ENCODE measurements around the gene PSG1.
"Not testable (repeated sequence)": the region's sequence is repeated elsewhere in the genome, so short reads cannot be mapped to it uniquely, and the experiment has no call there.

PSG1 gene

DNA sequence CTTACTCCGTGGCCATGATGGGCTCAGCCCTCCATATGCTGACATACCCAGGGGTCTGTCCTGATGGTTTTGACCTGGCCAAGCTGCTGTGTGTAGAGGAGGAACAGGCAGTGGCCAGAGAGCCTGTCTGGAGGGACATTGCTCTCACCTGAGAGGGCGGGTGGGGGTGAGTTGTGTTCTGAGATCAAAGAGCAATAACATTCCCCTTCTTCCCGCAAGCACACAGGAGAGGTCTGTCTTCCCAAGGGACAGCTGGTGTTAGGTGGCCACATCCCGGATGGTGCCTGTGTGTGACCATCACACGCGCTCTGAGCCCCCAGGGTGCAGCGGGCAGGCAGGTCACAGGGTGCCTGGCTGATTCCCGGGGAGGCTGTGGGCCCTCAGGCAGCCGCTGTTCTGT, 1.1 kb upstream of the PSG1 start:
- DNase-seq: not testable (repeated sequence)

DNA sequence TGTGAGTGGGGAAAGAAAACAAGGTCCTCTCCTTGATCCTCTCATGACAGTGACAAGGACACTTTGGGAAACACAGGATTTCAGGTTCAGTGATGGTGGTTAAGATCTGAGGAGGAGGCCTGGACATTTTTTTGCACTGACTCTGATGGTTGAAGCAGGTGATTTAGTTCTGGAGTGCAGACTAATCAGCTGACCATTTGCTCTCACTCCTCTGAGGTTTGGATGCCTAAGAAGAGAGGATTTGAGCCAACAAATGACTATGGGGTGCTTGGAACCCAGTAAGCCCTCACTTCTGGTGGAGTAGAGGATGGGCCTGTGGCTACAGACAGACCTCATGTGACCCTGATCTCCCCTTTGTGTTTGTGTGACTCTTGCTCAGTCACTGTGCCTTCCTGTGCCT, 2.9 kb downstream of the PSG1 start:
- DNase-seq: not testable (repeated sequence)

DNA sequence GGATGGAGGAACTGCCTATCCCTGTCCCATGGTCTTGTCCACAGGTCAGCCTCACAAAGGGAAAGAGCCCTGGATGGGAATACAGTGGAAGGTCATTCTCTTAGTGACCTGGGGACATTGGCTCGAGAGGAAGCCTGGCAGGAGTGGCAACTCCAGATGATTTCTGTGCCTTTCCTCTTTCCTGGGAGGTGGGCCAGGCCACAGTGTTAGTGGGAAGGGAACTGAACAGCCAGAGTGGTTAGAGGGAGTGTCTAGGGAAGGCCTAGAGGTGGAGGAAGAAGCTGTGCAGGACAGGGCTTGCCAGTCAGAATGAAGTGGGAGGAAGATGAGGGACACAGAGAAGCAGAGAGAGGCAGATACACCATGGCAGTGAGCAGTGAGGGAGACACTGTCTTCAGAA, 3.6 kb downstream of the PSG1 start:
- not testable (repeated sequence) for DNase-seq

DNA sequence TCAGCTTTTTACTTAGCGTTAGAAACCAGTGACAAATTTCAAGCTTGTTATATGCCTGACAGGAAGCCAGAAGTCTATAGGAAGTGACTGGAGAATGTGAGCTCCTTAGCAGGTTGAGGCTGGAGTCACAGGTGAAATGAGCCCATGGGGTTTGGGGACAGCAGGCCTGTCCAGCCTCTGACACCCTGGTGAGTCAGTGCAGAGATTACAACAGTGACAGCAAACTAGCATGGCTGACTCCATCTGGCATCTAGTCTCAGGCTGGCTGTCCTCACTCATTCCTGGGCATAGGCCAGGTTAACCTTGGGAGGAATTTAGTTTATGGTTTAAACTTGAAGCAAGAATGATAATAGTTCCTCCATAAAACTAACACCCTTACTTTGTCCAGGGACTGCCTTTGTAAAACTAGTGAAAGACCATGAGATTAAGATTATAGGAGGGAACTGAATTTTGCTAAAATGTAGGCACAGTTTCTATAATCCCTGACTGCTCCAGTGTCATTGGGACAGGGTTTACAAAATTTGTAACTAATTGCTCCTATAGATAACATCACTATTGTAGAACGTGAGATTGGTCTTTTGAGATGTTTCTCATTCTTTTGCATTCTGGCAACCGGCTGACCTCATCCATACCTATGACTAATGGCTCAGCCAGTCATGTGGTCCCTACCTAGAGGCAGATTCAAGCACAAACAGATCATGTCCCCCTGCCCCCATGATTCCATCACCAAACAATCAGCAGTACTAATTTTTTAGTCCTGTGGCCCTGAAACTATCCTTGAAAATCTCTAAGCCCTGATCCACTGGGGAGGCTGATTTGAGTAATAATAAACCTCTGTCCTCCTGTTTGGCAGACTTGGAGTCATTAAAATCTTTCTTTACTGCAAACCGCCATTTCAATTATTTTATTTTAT, 4.4 kb downstream of the PSG1 start:
- DNase-seq: not testable (repeated sequence)

DNA sequence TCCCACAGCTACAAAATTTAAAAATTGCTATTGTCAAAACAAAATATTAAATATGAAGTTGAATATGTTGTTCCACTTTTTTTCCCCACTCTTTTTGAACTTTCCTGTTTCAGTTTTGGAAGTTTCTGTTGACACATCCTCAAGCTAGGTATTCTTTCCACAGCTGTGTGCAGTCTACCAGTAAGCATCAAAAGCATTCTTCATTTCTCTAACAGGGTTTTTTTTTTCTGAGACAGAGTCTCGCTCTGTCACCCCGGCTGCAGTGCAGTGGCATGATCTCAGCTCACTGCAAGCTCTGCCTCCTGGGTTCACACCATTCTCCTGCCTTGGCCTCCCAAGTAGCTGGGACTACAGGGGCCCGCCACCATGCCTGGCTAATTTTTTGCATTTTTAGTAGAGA, 5.4 kb downstream of the PSG1 start:
- DNase-seq: not testable (repeated sequence)

DNA sequence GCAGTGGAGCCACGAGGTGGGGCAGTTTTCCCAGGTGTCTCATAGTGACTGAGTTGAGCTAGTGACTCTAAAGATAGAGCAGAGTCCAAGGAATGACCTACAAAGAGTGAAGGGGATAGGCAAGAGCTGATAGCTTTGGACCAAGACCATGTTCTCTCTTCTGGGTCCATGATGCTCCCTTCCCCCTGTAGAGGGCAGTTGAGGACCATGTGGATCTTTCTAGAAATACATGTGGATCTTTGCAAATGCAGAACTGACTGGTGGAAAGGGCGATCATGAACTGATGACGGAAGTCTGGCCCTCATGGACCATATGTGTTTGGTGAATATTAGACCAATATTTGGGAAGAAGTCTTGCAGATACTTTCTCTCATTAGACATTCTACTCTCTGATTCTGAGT, 6.9 kb downstream of the PSG1 start:
- no peak for DNase-seq

DNA sequence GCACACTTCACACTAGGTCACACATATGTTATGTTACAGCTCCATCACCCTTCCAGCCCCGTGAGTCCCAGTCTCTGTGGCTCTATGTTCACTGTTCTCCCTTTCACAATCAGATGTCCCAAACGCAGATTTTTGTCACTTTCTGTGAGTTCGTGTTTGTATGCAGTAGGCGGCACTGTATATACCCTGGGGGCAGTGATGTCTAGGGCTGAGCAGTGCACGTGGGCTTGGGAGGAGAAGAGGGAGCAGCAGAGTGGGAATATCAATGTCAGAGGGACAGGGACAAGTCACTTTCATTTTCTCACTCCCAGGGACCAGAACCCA, 22.0 kb downstream of the PSG1 start:
- no peak for DNase-seq

DNA sequence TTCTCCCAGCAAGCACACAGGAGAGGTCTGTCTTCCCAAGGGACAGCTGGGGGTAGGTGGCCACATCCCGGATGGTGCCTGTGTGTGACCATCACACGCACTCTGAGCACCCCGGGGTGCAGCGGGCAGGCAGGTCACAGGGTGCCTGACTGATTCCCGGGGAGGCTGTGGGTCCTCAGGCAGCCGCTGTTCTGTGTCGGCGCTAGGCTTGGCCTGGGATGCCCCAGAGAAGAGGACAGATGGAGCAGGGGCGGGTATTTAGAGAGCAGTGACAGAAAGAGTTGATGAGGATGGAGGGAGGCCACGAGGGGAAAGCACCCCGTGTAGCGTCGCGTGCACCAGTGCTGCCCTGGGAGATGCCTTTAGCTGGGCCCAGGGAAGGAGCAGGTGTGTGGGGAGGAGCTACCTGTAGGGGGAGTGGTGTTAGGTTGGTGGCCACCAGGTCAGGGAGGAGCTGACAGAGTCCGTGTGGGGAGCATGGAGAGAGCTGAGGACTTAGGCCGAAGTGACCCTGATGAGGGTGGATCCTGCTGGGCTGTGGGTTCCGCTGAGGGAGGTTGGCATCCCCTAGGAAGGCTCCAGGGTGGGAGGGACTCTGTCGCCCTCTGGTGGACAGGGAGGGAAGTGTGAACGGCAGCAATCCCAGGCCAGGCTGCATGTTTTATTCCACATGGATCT, 22.5 kb downstream of the PSG1 start:
- not testable (repeated sequence) for DNase-seq

DNA sequence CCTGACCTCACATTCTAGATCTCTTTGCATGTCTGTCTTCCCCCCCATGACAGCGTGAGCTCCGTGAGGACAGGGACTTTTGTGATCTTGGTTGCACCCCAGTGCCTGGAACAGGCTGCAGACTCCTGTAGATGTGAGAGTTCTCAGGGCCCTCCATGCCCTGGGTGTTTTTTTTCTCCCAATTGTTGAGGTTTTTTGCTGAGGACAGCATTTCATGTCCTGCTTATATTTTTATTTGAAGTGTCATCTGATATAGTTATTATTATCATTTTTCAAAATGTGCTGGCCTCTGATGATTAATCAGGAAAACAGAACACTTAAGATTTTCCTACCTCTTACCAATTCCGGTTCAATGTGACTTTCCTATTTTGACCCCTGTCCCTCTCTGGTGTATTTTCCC, 24.8 kb downstream of the PSG1 start:
- not testable (repeated sequence) for DNase-seq

DNA sequence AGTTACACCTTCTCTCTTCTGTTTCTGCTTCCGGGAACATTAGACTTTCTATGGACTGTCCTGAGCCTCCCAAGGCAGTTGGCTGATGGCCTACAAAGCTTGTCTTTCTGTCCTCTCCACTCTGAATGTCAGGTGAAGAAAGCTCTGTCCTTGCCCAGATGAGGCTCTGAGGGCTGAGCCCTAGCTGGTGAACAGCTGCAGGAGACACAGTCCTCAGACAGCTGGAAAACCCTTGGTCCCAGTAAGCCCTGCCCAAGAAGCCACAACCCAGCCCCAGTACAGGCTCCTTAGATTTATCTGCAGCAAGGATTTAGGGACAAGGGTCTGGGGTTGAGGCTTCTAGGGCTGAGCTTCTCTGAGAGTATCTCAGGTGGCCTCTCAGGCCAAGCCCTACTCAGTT, 26.3 kb downstream of the PSG1 start:
- DNase-seq: not testable (repeated sequence)

DNA sequence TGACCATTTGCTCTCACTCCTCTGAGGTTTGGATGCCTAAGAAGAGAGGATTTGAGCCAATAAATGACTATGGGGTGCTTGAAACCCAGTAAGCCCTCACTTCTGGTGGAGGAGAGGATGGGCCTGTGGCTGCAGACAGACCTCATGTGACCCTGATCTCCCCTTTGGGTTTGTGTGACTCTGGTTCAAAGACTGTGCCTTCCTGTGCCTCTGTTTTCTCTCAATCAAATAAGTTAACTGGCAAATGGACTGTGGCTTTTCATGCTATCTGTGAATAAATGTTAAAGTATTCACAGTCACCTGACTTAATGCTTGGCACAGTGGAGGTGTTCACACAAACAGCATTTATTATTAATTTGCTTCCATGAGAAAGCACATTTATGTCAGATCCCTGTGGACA, 26.7 kb downstream of the PSG1 start:
- DNase-seq: not testable (repeated sequence)

DNA sequence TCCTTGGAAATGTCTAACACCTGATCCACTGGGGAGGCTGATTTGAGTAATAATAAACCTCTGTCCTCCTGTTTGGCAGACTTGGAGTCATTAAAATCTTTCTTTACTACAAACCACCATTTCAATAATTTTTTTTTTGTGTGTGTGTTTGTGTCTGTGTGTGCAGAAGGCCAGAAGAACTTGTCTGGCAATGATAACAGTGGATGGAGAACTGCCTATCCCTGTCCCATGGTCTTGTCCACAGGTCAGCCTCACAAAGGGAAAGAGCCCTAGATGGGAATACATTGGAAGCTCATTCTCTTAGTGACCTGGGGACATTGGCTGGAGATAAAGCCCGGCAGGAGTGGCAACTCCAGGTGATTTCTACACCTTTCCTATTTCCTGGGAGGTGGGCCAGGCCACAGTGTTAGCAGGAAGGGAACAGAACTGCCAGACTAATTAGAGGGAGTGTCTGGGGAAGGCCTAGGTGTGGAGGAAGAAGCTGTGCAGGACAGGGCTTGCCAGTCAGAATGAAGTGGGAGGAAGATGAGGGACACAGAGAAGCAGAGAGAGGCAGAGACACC, 27.7 kb downstream of the PSG1 start:
- DNase-seq: not testable (repeated sequence)

DNA sequence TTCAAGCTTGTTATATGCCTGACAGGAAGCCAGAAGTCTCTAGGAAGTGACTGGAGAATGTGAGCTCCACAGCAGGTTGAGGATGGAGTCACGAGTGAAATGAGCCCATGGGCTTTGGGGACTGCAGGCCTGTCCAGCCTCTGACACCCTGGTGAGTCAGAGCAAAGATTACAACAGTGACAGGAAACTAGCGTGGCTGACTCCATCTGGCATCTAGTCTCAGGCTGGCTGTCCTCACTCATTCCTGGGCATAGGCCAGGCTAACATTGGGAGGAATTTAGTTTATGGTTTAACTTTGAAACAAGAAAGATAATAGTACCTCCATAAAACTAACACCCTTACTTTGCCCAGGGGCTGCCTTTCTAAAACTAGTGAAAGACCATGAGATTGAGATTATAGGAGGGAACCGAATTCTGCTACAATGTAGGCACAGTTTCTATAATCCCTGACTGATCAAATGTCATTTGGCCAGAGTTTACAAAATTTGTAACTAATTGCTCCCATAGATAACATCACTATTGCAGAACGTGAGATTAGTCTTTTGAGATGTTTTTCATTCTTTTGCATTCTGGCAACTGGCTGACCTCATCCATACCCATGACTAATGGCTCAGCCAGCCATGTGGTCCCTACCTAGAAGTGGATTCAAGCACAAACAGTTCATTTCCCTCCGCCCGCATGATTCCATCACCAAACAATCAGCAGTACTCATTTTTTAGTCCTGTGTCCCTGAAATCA, 28.4 kb downstream of the PSG1 start:
- no peak for DNase-seq

DNA sequence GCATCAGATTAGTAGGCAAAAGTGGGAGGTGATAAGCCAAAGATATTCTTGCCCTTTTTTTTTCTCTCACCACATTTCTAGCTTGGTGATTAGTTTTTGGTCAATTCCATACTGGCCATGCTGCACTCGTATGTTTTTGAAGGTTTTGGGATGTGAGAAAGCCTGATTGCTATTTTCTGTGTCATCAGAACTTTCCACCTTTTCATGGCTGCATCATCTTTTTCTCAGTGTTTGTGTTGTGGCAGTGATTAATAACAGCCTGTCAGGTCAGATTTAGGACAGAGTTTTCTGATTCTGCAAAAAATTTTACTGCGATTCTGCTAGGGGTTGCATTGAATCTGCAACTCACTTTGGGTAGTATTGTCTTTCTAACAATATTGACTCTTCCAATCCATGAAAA, 32.9 kb downstream of the PSG1 start:
- DNase-seq: no peak

DNA sequence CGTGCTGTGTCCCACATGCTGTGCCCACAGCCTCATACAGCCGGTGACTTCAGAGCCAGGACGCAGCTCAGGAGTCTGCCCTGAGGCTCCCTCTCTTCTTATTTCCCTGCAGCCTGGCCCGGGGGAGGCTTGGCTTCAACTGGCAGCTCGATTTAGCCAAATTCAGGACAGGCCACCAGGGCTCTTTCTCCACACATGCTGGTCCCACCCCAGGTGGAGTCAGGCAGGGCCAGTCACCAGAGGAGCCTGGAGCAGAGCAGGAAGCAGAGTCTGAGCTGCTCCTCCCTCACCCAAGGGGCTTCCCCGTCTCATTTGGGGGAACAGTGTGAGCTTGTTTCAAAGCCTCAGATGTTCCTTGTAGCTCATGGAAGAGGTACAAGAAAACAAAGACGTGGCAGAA, 35.9 kb downstream of the PSG1 start:
- DNase-seq: not testable (repeated sequence)

DNA sequence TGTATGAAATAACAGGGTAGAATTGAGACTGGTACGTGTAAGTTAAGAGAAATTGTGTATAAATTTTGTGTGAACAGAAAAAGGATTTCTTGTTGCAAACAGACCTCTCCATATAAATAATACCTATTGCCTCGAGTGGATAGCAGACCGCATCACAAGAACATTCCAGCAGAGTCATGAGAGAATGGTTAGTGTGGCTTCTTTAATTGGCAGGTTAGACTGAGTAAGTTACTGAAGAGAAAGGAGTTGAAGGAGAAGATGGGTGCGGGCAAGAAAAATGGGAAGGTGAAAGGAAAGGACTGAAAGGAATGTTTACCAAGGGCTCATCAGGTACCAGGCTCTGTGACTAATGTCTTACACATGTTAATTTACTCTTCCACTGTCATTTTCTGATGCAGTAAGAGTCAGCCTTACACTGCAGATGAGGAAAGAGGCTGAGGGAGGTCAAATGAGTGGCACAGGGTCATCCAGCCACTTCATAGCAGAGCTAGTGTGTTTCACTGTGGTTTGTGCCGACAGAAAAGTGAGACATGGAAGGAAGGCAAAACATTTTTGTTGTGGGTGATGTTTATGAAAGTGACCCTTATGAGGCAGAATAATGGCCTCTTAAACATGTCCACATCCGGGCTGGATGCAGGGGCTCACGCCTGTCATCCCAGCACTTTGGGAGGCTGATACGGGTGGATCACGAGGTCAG, 46.6 kb downstream of the PSG1 start:
- not testable (repeated sequence) for DNase-seq

DNA sequence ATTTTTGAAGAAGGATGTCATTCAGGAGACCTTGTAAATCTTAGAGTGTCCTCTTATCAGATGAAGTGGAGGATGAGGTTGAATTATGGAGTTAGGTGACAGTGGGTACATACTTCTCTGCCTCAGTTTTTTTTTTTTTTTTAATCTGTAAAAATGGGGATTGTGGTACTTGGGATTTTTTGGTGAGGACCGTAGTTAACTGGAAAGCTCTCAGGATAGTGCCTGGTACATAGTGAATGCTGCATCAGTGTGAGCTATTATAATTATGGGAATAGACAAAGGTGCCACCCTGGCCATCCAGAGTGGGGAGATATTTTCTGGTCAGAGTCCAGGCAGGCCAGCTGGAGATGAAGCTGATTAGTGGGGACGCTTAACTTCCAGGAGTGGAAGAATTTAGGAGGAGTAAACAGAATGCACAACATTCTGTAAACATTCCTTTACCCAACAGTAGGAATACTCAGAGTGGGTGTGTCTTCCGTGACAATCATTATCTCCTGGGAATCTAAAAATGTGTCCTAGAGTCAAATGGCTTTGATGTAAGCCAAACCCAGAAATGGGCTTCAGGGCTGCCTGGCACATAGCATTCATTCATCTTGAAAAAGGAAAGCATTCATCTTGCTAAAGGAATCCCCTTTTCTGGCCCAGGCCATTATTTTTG, 47.4 kb downstream of the PSG1 start:
- not testable (repeated sequence) for DNase-seq

DNA sequence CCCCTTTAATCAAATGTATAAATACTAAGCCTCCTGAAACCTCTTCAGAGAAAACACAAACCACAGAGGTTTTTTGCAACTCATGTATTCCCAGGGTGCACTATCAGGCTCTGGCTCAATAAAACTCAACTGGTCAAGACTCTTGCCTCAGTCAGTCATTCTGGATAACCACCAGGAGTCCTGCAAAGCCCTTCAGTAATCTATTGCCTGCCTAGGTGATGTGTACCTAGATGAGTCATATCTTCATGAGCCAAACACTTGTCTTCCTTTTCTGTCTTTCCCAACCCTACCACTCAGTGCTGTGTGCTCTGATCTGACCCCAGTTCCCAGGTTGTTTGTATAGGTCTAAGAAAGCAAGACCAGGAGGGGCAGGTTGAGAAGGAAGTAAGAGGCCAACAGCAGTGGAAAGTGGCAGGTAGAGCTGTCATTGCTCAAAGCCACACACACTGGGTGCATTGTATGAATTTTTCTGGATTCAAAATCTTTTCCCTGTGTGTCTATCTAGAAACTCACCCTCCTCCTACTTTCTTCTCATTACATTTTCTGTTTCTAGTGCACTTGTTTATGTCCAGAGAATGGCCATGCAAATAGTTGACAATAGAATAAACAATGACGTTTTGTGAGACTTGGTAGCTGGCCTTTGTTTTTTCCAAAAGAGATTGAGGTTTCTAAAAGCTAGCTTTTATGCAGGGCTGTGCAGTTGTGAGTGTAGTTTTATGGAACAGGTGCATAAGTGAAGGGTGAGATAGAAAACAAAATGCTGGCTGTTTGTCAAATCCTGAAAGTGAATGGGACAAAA, 48.1 kb downstream of the PSG1 start:
- DNase-seq: no peak

DNA sequence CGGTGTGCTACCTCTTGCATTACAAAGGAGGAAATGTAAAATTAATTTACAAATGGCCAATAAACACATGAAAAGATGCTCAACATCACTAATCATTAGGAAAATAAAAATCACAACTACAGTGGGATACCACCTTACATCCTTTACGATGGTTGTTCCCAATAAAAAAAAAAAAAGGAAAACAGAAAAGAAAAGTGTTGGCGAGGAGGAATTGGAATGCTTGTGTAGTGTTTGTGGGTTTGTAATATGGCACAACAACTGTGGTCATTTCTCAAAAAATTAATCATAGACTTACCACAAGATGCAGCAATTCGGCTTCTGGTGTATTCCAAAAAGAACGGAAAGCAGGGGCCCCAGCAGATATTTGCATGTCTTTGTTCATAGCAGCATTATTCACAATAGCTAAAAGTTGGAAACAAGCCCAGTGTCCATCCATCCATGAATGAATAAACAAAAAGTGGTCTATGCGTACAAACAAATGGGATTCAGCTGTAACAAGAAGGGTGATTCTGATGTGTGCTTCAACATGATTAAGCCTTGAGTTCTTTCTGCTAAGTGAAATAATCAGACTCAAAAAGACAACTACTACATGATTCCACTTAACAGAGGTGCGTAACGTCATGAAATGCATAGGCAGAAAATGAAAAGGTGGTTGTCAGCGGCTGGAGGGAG, 58.1 kb downstream of the PSG1 start:
- not testable (repeated sequence) for DNase-seq

DNA sequence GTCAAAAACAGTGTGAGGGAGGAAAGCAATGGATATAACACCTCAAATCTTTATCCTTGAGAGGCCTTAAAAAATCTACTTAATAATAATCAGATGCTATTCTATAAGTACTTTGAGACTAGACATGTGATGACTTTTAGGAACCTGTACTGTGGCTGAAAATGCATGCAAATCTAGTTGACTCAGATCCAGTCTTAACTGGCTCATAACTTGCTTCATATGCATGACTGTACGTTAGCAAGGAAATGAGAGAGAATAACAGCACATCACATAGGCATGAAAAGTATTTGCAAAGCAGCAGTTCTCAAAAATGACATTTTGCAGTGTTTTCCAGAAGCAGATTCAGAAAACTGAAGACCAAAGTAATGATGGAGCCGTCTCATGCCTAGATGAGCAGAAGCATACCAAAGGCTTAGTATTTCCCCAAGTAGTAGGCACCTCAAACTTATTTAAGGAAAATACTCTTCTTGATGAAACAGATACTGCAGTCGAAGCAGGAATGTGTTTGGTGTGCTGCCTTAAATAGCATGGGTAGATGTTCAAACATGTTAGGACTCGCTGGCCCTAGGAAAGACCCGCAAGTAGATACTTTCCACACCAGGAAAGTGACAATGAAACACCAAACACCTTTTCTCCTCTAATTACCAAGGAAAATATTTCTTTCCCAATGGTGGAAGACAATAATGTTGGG, 59.4 kb downstream of the PSG1 start:
- DNase-seq: not testable (repeated sequence)
